K562 (cell line): ENCODE measurements around the gene COQ8B. TPM values are rescaled to one million over a fixed set of nuclear protein-coding genes. Genes with fewer than 3 reads are reported as not detected.

Source experiments
- BMI1 ChIP-seq: fragments of 150-350 bp; IDR thresholded peaks from 2 replicates; pipeline ENCODE4 v1.6.1; 2014; ENCODE audit warnings: low read length
- CBX1 ChIP-seq: sonication (generic); IDR thresholded peaks from 2 replicates; pipeline ENCODE4 v1.6.1; 2016; ENCODE audit warnings: antibody characterized with exemption, low read depth, mild to moderate bottlenecking
- CLOCK ChIP-seq: fragments of 250-450 bp; sonication (Bioruptor Pico); IDR thresholded peaks from 2 replicates; pipeline ENCODE4 v1.4.0; 2020; ENCODE audit warnings: mild to moderate bottlenecking, moderate library complexity, borderline replicate concordance
- E2F4 ChIP-seq: sonication (generic); formaldehyde crosslinking; IDR thresholded peaks from 2 replicates; pipeline ENCODE4 v1.8.0; 2022; ENCODE audit warnings: mild to moderate bottlenecking, low read depth, missing genetic modification reagents
- ESRRA ChIP-seq: fragments of 450-650 bp; IDR thresholded peaks from 2 replicates; pipeline ENCODE4 v1.6.1; 2014; ENCODE audit warnings: low read depth, mild to moderate bottlenecking, moderate library complexity, borderline replicate concordance
- EWSR1 ChIP-seq: fragments of 450-650 bp; IDR thresholded peaks from 2 replicates; pipeline ENCODE4 v1.6.1; 2018; ENCODE audit warnings: borderline replicate concordance, mild to moderate bottlenecking, low read depth, moderate library complexity; ENCODE audit not compliant: partially characterized antibody
- KDM1A ChIP-seq, 2 experiments: fragments of 450-650 bp; IDR thresholded peaks; 2 replicates each; pipeline ENCODE4 v1.6.1; 2016; ENCODE audit warnings: mild to moderate bottlenecking in 2 of 2
- LARP7 ChIP-seq: fragments of 450-650 bp; IDR thresholded peaks from 2 replicates; pipeline ENCODE4 v1.6.1; 2016
- MEIS2 ChIP-seq: fragments of 450-650 bp; IDR thresholded peaks from 2 replicates; pipeline ENCODE4 v1.6.1; 2014; ENCODE audit warnings: mild to moderate bottlenecking; ENCODE audit not compliant: partially characterized antibody
- NR2C1 ChIP-seq, 2 experiments: fragments of 450-650 bp; IDR thresholded peaks; 2 replicates each; pipeline ENCODE4 v1.6.1; 2017; ENCODE audit warnings: mild to moderate bottlenecking in 2 of 2, antibody characterized with exemption in 1 of 2, inconsistent platforms in 1 of 2, missing compliant biosample characterization in 1 of 2, missing genetic modification characterization in 1 of 2
- NR2C2 ChIP-seq, 2 experiments: fragments of 200-800 bp in 1 of 2; sonication (Bioruptor generic) in 1 of 2; sonication (generic) in 1 of 2; formaldehyde crosslinking in 1 of 2; IDR thresholded peaks; 2 replicates each; pipeline versions ENCODE4 v1.6.1 to v1.8.0; 2016 to 2022; ENCODE audit warnings: mild to moderate bottlenecking in 1 of 2, missing compliant biosample characterization in 1 of 2, missing genetic modification characterization in 1 of 2, missing genetic modification reagents in 1 of 2
- PTBP1 ChIP-seq: fragments of 200-400 bp; formaldehyde crosslinking; IDR thresholded peaks from 2 replicates; pipeline ENCODE4 v1.6.1; 2017; ENCODE audit warnings: low read depth, low read length
- RAD51 ChIP-seq: fragments of 450-650 bp; IDR thresholded peaks from 2 replicates; pipeline ENCODE4 v1.7.1; 2016; ENCODE audit warnings: low read depth, mild to moderate bottlenecking, borderline replicate concordance
- RBM22 ChIP-seq: fragments of 200-400 bp; formaldehyde crosslinking; IDR thresholded peaks from 2 replicates; pipeline ENCODE4 v1.6.1; 2018; ENCODE audit warnings: low read length, low read depth; ENCODE audit not compliant: poor library complexity, severe bottlenecking
- RFX5 ChIP-seq: IDR thresholded peaks from 2 replicates; pipeline ENCODE4 v1.6.1; 2011; ENCODE audit warnings: low read depth, mild to moderate bottlenecking, improper control_type of control experiment, low read length
- TARDBP ChIP-seq: fragments of 450-650 bp; IDR thresholded peaks from 2 replicates; pipeline ENCODE4 v1.6.1; 2016
- TBP ChIP-seq: optimal IDR thresholded peaks from 2 replicates; pipeline ENCODE3; 2011; ENCODE audit warnings: low read depth, low read length, improper control_type of control experiment
- TEAD2 ChIP-seq: fragments of 450-650 bp; IDR thresholded peaks from 2 replicates; pipeline ENCODE4 v1.6.1; 2016; ENCODE audit warnings: missing genetic modification characterization, control low read depth, missing compliant biosample characterization
- TOE1 ChIP-seq, 2 experiments: fragments of 450-650 bp in 1 of 2; sonication (generic) in 1 of 2; formaldehyde crosslinking in 1 of 2; IDR thresholded peaks; 2 replicates each; pipeline versions ENCODE4 v1.7.1 to v1.8.0; 2016 to 2022; ENCODE audit warnings: borderline replicate concordance in 2 of 2, mild to moderate bottlenecking in 2 of 2, antibody characterized with exemption in 1 of 2, inconsistent platforms in 1 of 2, low read depth in 1 of 2, missing genetic modification reagents in 1 of 2, moderate library complexity in 1 of 2
- XRCC4 ChIP-seq: IDR thresholded peaks from one replicate; pipeline ENCODE4 v1.6.1; 2011; ENCODE audit not compliant: insufficient read depth, insufficient read length; ENCODE audit errors: extremely low read depth
- ZEB2 ChIP-seq: fragments of 450-650 bp; IDR thresholded peaks from 2 replicates; pipeline ENCODE4 v1.6.1; 2016
- ZNF512 ChIP-seq: IDR thresholded peaks from 2 replicates; pipeline ENCODE4 v1.6.1; 2016; ENCODE audit warnings: missing genetic modification characterization, missing compliant biosample characterization
- ZZZ3 ChIP-seq: fragments of 450-650 bp; IDR thresholded peaks from 2 replicates; pipeline ENCODE4 v1.6.1; 2016; ENCODE audit warnings: antibody characterized with exemption, mild to moderate bottlenecking, moderate library complexity
- polyA plus RNA-seq, 8 experiments: library from polyadenylated mRNA; depleted of rRNA in 4 of 8; stranded (reverse) in 5 of 8; unstranded in 3 of 8; fragments of >200 nt; fragmentation: Nextera tagmentation in 2 of 8; fragmentation: Illumina TruSeq in 1 of 8; extraction: Ambion mirVana in 2 of 8; extraction: Trizol in 1 of 8; gene quantifications; 2 replicates each; pipeline versions ENCODE4 v1.2.1 to v1.2.3, GENCODE V29; 2011 to 2014; ENCODE audit warnings: inconsistent platforms in 1 of 8, missing spikeins in 1 of 8
- total RNA-seq, 7 experiments: library from RNA; depleted of rRNA in 6 of 7; stranded (reverse); fragments of >200 nt in 6 of 7; fragmentation: Illumina TruSeq in 2 of 7; extraction: Trizol in 2 of 7; gene quantifications; 2 replicates each; pipeline versions ENCODE4 v1.2.1 to v1.2.3, GENCODE V29; 2011 to 2021; ENCODE audit warnings: low replicate concordance in 1 of 7

COQ8B gene
- total and polyA plus RNA-seq, 9 of the 15 experiments (the other 6 are each of a cell fraction or from before 2014, with no cell fraction given) = 0.41 to 32.3 (median 12.9) TPM

- TF ChIP-seq TOE1 (IDR thresholded peaks at IDR 0.05; ENCODE audit: borderline replicate concordance) (no peak), TOE1 (CRISPR knock-in tag; IDR thresholded peaks at IDR 0.05; ENCODE audit: borderline replicate concordance, low read depth) (no peak), NR2C2 (CRISPR knock-in tag; IDR thresholded peaks at IDR 0.05) (no peak), NR2C2 (tag; IDR thresholded peaks at IDR 0.05) (0 out of 2 replicates have a peak, but pooled peaks have one; percentile 45), RBM22 (no peak), RAD51 (no peak), TARDBP (no peak), TEAD2 (tag) (no peak), LARP7 (no peak), KDM1A (IDR thresholded peaks at IDR 0.05) (peak; percentile 70 to 77), ZEB2 (no peak), E2F4 (CRISPR knock-in tag) (no peak), CBX1 (peak; percentile 43; the same call in 1 of the 2 replicates), TBP (no peak), XRCC4 (no peak), MEIS2 (peak; percentile 26), RFX5 (no peak), PTBP1 (0 out of 2 replicates have a peak, but pooled peaks have one; percentile 55), CLOCK (CRISPR knock-in tag) (no peak), ZZZ3 (no peak), ZNF512 (tag) (no peak), ESRRA (no peak), EWSR1 (no peak), BMI1 (no peak), NR2C1 (IDR thresholded peaks at IDR 0.05) (peak; percentile 63), NR2C1 (tag; IDR thresholded peaks at IDR 0.05) (peak; percentile 53; the same call in 1 of the 2 replicates)
These were observed 12.0 kb downstream of the COQ8B start (continued) for GRCh38 chr19:40704491-40705361.
